Measurements from ENCODE around the gene ABCA1. TPM values are rescaled to one million over a fixed set of nuclear protein-coding genes. Genes with fewer than 3 reads are reported as not detected.

Gene ABCA1
- total RNA-seq, 2 donors from 2014 or later = 21.6 to 34.8 TPM

GRCh38 chr9:104914466-104914865 lies 13.5 kb downstream of the ABCA1 start:
- Histone ChIP-seq H3K9ac (ENCODE audit: extremely low read depth, low read length, poor library complexity, severe bottlenecking) (no peak overlapping the region), H3K27ac (ENCODE audit: low read depth, low read length) (no peak overlapping the region), H3K4me1 (ENCODE audit: control insufficient read depth, insufficient read depth, low read length) (peaks cover 5% of the 10 kb centered on the region), H3K36me3 (ENCODE audit: control insufficient read depth, insufficient read depth, low read length) (peaks cover 37% of the 10 kb centered on the region), H3K27me3 (ENCODE audit: control insufficient read depth, insufficient read depth, low read length, poor library complexity, severe bottlenecking) (no peaks in the 10 kb centered on the region), H3K4me3 (ENCODE audit: low read length) (peak overlapping the region; percentile 50), H3K9me3 (ENCODE audit: control insufficient read depth, low read length) (no peaks in the 10 kb centered on the region)
- H3K27ac Mint-ChIP-seq = no peak overlapping the region
- TF ChIP-seq, protein P1, sequence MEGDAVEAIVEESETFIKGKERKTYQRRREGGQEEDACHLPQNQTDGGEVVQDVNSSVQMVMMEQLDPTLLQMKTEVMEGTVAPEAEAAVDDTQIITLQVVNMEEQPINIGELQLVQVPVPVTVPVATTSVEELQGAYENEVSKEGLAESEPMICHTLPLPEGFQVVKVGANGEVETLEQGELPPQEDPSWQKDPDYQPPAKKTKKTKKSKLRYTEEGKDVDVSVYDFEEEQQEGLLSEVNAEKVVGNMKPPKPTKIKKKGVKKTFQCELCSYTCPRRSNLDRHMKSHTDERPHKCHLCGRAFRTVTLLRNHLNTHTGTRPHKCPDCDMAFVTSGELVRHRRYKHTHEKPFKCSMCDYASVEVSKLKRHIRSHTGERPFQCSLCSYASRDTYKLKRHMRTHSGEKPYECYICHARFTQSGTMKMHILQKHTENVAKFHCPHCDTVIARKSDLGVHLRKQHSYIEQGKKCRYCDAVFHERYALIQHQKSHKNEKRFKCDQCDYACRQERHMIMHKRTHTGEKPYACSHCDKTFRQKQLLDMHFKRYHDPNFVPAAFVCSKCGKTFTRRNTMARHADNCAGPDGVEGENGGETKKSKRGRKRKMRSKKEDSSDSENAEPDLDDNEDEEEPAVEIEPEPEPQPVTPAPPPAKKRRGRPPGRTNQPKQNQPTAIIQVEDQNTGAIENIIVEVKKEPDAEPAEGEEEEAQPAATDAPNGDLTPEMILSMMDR (conservative IDR thresholded peaks at IDR 0.05) = no peak
- peaks cover 2% of the 10 kb centered on the region for H3K27me3 Mint-ChIP-seq (ENCODE audit: insufficient read depth)
- no peak overlapping the region for H3K4me3 Mint-ChIP-seq
- DNase-seq = peak; percentile 5
- H3K9me3 Mint-ChIP-seq = no peaks in the 10 kb centered on the region
- H3K4me1 Mint-ChIP-seq = peaks cover 56% of the 10 kb centered on the region
- H3K36me3 Mint-ChIP-seq (ENCODE audit: low read depth) = no peaks in the 10 kb centered on the region
- WGBS, 2 experiments (ENCODE audit: insufficient coverage in 1 of 2, insufficient read length in 1 of 2) = 96 to 100% methylated on average over 1 to 3 of the region's 3 CpGs

DNA sequence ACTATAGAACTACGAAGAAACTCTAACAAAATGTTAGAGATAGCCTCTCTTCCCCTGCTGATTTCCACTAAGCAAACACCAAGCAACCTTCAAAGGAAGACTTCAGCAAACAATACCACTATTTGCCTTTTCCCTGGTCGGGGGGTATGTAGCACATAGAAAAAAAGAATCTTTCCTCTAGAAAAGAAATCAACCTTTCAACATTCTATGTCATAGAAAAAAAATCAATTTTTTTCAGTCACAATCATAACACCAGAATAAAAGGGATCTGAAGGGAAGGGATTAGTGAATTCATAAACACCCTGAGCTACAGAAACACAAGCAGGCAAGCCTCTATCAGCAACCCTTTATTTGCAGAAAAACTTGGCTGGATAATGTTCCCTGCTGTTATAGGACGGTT lies 15.3 kb downstream of the ABCA1 start:
- peak; percentile 3 for DNase-seq
- no peak overlapping the region for H3K27ac Mint-ChIP-seq
- WGBS, 2 experiments (ENCODE audit: insufficient coverage in 1 of 2, insufficient read length in 1 of 2) = 37 to 38% methylated on average over 2 to 3 of the region's 3 CpGs
- H3K27ac ChIP-seq (ENCODE audit: low read depth, low read length) = no peak overlapping the region
- H3K4me1 ChIP-seq (ENCODE audit: control insufficient read depth, insufficient read depth, low read length) = peaks cover 5% of the 10 kb centered on the region
- H3K9ac ChIP-seq (ENCODE audit: extremely low read depth, low read length, poor library complexity, severe bottlenecking) = no peak overlapping the region
- H3K27me3 ChIP-seq (ENCODE audit: control insufficient read depth, insufficient read depth, low read length, poor library complexity, severe bottlenecking) = no peaks in the 10 kb centered on the region
- no peaks in the 10 kb centered on the region for H3K9me3 Mint-ChIP-seq
- TF ChIP-seq, protein P1 (conservative IDR thresholded peaks at IDR 0.05) = no peak
- peaks cover 52% of the 10 kb centered on the region for H3K4me1 Mint-ChIP-seq
- H3K27me3 Mint-ChIP-seq (ENCODE audit: insufficient read depth) = peaks cover 2% of the 10 kb centered on the region
- no peaks in the 10 kb centered on the region for H3K36me3 Mint-ChIP-seq (ENCODE audit: low read depth)
- no peaks in the 10 kb centered on the region for H3K9me3 ChIP-seq (ENCODE audit: control insufficient read depth, low read length)
- H3K36me3 ChIP-seq (ENCODE audit: control insufficient read depth, insufficient read depth, low read length) = peaks cover 35% of the 10 kb centered on the region
- peak overlapping the region; percentile 25 for H3K4me3 Mint-ChIP-seq
- H3K4me3 ChIP-seq (ENCODE audit: low read length) = peak overlapping the region; percentile 61

DNA sequence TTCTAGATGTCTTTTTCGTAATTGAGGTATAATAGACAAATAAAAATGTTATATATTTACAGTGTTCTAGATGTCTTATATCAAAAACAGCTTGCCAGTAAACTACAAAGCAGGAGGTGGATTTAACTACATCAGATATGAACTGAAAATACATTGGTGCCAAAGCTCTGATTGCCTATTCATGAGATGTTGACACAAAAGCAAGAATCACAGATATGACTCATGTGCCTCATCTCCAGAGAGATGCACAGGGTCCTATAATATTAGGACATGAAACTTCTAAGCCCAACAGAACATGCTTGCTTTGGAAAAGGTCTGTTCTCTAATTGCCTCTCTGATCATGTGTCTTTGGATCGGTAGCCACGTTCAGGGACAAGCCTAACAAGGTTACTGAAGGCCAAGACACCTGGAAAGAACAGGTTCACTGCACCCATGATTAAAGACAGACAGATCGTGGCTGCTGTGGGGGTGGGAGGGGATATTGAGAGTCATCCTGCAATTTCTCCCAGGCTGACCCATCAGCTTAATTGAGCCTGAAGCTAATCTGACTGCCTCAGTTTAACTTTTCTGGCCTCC lies 16.8 kb downstream of the ABCA1 start:
- Histone ChIP-seq H3K27ac (ENCODE audit: low read depth, low read length) (no peak overlapping the region), H3K27me3 (ENCODE audit: control insufficient read depth, insufficient read depth, low read length, poor library complexity, severe bottlenecking) (no peaks in the 10 kb centered on the region), H3K9me3 (ENCODE audit: control insufficient read depth, low read length) (no peaks in the 10 kb centered on the region), H3K36me3 (ENCODE audit: control insufficient read depth, insufficient read depth, low read length) (peaks cover 48% of the 10 kb centered on the region), H3K9ac (ENCODE audit: extremely low read depth, low read length, poor library complexity, severe bottlenecking) (no peak overlapping the region), H3K4me3 (ENCODE audit: low read length) (no peak overlapping the region), H3K4me1 (ENCODE audit: control insufficient read depth, insufficient read depth, low read length) (peaks cover 9% of the 10 kb centered on the region)
- TF ChIP-seq, protein P1 (conservative IDR thresholded peaks at IDR 0.05) = no peak
- peak; percentile 30 for DNase-seq
- peaks cover 51% of the 10 kb centered on the region for H3K4me1 Mint-ChIP-seq
- H3K9me3 Mint-ChIP-seq = no peaks in the 10 kb centered on the region
- no peaks in the 10 kb centered on the region for H3K36me3 Mint-ChIP-seq (ENCODE audit: low read depth)
- H3K27ac Mint-ChIP-seq = no peak overlapping the region
- H3K27me3 Mint-ChIP-seq (ENCODE audit: insufficient read depth) = peaks cover 2% of the 10 kb centered on the region
- H3K4me3 Mint-ChIP-seq = no peak overlapping the region
- WGBS, 2 experiments (ENCODE audit: insufficient coverage in 1 of 2, insufficient read length in 1 of 2) = 87 to 100% methylated on average over 2 to 4 of the region's 4 CpGs
